ENCODE results near the gene ENOPH1. TPM values are rescaled to one million over a fixed set of nuclear protein-coding genes. Genes with fewer than 3 reads are reported as not detected.

ENOPH1 gene
- polyA plus RNA-seq, 1 donor (not counting 4 experiments of a cell fraction or from before 2014, with no cell fraction given), result 29.4 TPM

GRCh38 chr4:82463221-82463620 lies 32.8 kb downstream of the ENOPH1 start:
- no peak overlapping the region for H2AFZ ChIP-seq (ENCODE audit: control insufficient read depth, low read length)
- H3K4me2 ChIP-seq (ENCODE audit: control insufficient read depth, extremely low read depth, insufficient read depth, low read depth, low read length), result no peak overlapping the region
- H3K79me2 ChIP-seq (ENCODE audit: control insufficient read depth, insufficient read depth, low read length), result no peaks in the 10 kb centered on the region
- H3K4me3 ChIP-seq (ENCODE audit: control insufficient read depth in 2 of 3, extremely low read depth in 1 of 3, insufficient read depth in 2 of 3, low read depth in 1 of 3, low read length in 3 of 3), result no peak overlapping the region
- TF ChIP-seq EZH2 (IDR thresholded peaks at IDR 0.05; ENCODE audit: low read length) (no peak), CTCF (optimal IDR thresholded peaks at IDR 0.05 in 1 of 3, IDR thresholded peaks at IDR 0.05 in 1 of 3, conservative IDR thresholded peaks at IDR 0.05 in 1 of 3; ENCODE audit: extremely low read depth in 1 of 3, insufficient read depth in 2 of 3, low read length in 3 of 3) (no peak)
- FAIRE-seq, result no peak
- H3K9me1 ChIP-seq (ENCODE audit: control insufficient read depth, extremely low read depth, insufficient read depth, low read length), result no peaks in the 10 kb centered on the region
- no peaks in the 10 kb centered on the region for H3K27me3 ChIP-seq (ENCODE audit: control insufficient read depth, extremely low read depth, insufficient read depth, low read length)
- H4K20me1 ChIP-seq (ENCODE audit: control insufficient read depth, extremely low read depth, insufficient read depth, low read length), result no peaks in the 10 kb centered on the region
- no peak overlapping the region for H3K9ac ChIP-seq (ENCODE audit: control insufficient read depth, extremely low read depth, insufficient read depth, low read length)
- no peak for DNase-seq (ENCODE audit: low read depth, low spot score)
- no peaks in the 10 kb centered on the region for H3K9me3 ChIP-seq (ENCODE audit: control insufficient read depth, low read depth, low read length)
- peaks cover 6 to 16% of the 10 kb centered on the region in 2 experiments for H3K36me3 ChIP-seq (ENCODE audit: control insufficient read depth in 2 of 2, extremely low read depth in 1 of 2, insufficient read depth in 2 of 2, low read length in 2 of 2)
- dilution Hi-C loops (cut with MboI; ENCODE audit: extremely low pct_ligation_motif_present, low sequenced_read_pairs), result no loop called here
- H3K4me1 ChIP-seq (ENCODE audit: control insufficient read depth, extremely low read depth, insufficient read depth, low read length), result no peaks in the 10 kb centered on the region
- H3K27ac ChIP-seq (ENCODE audit: control insufficient read depth, insufficient read depth, low read length), result no peak overlapping the region

GRCh38 chr4:82467471-82467870 lies 37.1 kb downstream of the ENOPH1 start:
- no peaks in the 10 kb centered on the region for H3K27me3 ChIP-seq (ENCODE audit: control insufficient read depth, extremely low read depth, insufficient read depth, low read length)
- no peaks in the 10 kb centered on the region for H3K9me1 ChIP-seq (ENCODE audit: control insufficient read depth, extremely low read depth, insufficient read depth, low read length)
- no peak overlapping the region for H3K4me2 ChIP-seq (ENCODE audit: control insufficient read depth, extremely low read depth, insufficient read depth, low read depth, low read length)
- H3K36me3 ChIP-seq (ENCODE audit: control insufficient read depth in 2 of 2, extremely low read depth in 1 of 2, insufficient read depth in 2 of 2, low read length in 2 of 2), result peaks cover 0 to 6% of the 10 kb centered on the region in 2 experiments
- no peak overlapping the region for H2AFZ ChIP-seq (ENCODE audit: control insufficient read depth, low read length)
- TF ChIP-seq EZH2 (IDR thresholded peaks at IDR 0.05; ENCODE audit: low read length) (no peak), CTCF (optimal IDR thresholded peaks at IDR 0.05 in 1 of 3, IDR thresholded peaks at IDR 0.05 in 1 of 3, conservative IDR thresholded peaks at IDR 0.05 in 1 of 3; ENCODE audit: extremely low read depth in 1 of 3, insufficient read depth in 2 of 3, low read length in 3 of 3) (no peak)
- H3K9me3 ChIP-seq (ENCODE audit: control insufficient read depth, low read depth, low read length), result no peaks in the 10 kb centered on the region
- H3K79me2 ChIP-seq (ENCODE audit: control insufficient read depth, insufficient read depth, low read length), result no peaks in the 10 kb centered on the region
- no peak overlapping the region for H3K27ac ChIP-seq (ENCODE audit: control insufficient read depth, insufficient read depth, low read length)
- FAIRE-seq, result no peak
- H4K20me1 ChIP-seq (ENCODE audit: control insufficient read depth, extremely low read depth, insufficient read depth, low read length), result no peaks in the 10 kb centered on the region
- dilution Hi-C loops (cut with MboI; ENCODE audit: extremely low pct_ligation_motif_present, low sequenced_read_pairs), result no loop called here
- DNase-seq (ENCODE audit: low read depth, low spot score), result no peak
- no peak overlapping the region for H3K9ac ChIP-seq (ENCODE audit: control insufficient read depth, extremely low read depth, insufficient read depth, low read length)
- no peak overlapping the region for H3K4me3 ChIP-seq (ENCODE audit: control insufficient read depth in 2 of 3, extremely low read depth in 1 of 3, insufficient read depth in 2 of 3, low read depth in 1 of 3, low read length in 3 of 3)
- H3K4me1 ChIP-seq (ENCODE audit: control insufficient read depth, extremely low read depth, insufficient read depth, low read length), result no peaks in the 10 kb centered on the region
